KMS-11 (cell line): ENCODE measurements around the gene RXRA.

Experiments used
- H2AFZ ChIP-seq: fragments of 200-600 bp; sonication (generic); 2 replicates; pipeline ENCODE4 v1.6.1; 2016; ENCODE audit warnings: antibody characterized with exemption, mixed run types, low read depth
- H3K27ac ChIP-seq: fragments of 200-600 bp; sonication (generic); 2 replicates; pipeline ENCODE4 v1.6.1; 2016; ENCODE audit warnings: mild to moderate bottlenecking, mixed run types
- H3K27me3 ChIP-seq: fragments of 200-600 bp; sonication (generic); 2 replicates; pipeline ENCODE4 v1.6.1; 2017; ENCODE audit warnings: mild to moderate bottlenecking, low read depth, mixed run types, moderate library complexity; ENCODE audit not compliant: insufficient read depth
- H3K36me3 ChIP-seq: fragments of 200-600 bp; sonication (generic); 2 replicates; pipeline ENCODE4 v1.6.1; 2017; ENCODE audit warnings: mild to moderate bottlenecking, mixed run types; ENCODE audit not compliant: insufficient read depth
- H3K4me1 ChIP-seq: fragments of 200-600 bp; sonication (generic); 2 replicates; pipeline ENCODE4 v1.6.1; 2016; ENCODE audit warnings: mild to moderate bottlenecking, low read depth, mixed run types; ENCODE audit not compliant: poor library complexity, severe bottlenecking
- H3K4me2 ChIP-seq: fragments of 200-600 bp; sonication (generic); 2 replicates; pipeline ENCODE4 v1.7.0; 2016; ENCODE audit warnings: mild to moderate bottlenecking, mixed run types
- H3K4me3 ChIP-seq: fragments of 200-600 bp; sonication (generic); IDR thresholded peaks from 2 replicates; pipeline ENCODE4 v1.6.1; 2017; ENCODE audit warnings: low read depth, low read length, mixed read lengths; ENCODE audit not compliant: insufficient read depth
- H3K79me2 ChIP-seq: fragments of 200-600 bp; sonication (generic); 2 replicates; pipeline ENCODE4 v1.6.1; 2016; ENCODE audit warnings: low read depth, mixed run types; ENCODE audit not compliant: insufficient read depth
- H3K9ac ChIP-seq: fragments of 200-600 bp; sonication (generic); 2 replicates; pipeline ENCODE4 v1.6.1; 2016; ENCODE audit warnings: mild to moderate bottlenecking, mixed run types
- H4K20me1 ChIP-seq: fragments of 200-600 bp; sonication (generic); 2 replicates; pipeline ENCODE4 v1.6.1; 2016; ENCODE audit warnings: mild to moderate bottlenecking, mixed run types; ENCODE audit not compliant: insufficient read depth
- TF ChIP-seq, protein P1 (sequence below): fragments of 200-600 bp; sonication (generic); conservative IDR thresholded peaks from 2 replicates; pipeline ENCODE4 v1.6.1; 2017; ENCODE audit warnings: low read depth, mild to moderate bottlenecking, antibody characterized with exemption, low read length, moderate library complexity, mixed read lengths

RXRA gene

GRCh38 chr9:134285215-134285845, 40.9 kb upstream of the RXRA start:
- Histone ChIP-seq H3K4me3 (no peak overlapping the region), H3K9ac (no peak overlapping the region), H3K36me3 (no peaks in the 10 kb centered on the region), H4K20me1 (no peaks in the 10 kb centered on the region), H3K27ac (no peak overlapping the region), H3K27me3 (no peaks in the 10 kb centered on the region), H3K79me2 (no peaks in the 10 kb centered on the region), H3K4me1 (no peaks in the 10 kb centered on the region), H2AFZ (no peak overlapping the region), H3K4me2 (no peak overlapping the region)
- TF ChIP-seq, protein P1, sequence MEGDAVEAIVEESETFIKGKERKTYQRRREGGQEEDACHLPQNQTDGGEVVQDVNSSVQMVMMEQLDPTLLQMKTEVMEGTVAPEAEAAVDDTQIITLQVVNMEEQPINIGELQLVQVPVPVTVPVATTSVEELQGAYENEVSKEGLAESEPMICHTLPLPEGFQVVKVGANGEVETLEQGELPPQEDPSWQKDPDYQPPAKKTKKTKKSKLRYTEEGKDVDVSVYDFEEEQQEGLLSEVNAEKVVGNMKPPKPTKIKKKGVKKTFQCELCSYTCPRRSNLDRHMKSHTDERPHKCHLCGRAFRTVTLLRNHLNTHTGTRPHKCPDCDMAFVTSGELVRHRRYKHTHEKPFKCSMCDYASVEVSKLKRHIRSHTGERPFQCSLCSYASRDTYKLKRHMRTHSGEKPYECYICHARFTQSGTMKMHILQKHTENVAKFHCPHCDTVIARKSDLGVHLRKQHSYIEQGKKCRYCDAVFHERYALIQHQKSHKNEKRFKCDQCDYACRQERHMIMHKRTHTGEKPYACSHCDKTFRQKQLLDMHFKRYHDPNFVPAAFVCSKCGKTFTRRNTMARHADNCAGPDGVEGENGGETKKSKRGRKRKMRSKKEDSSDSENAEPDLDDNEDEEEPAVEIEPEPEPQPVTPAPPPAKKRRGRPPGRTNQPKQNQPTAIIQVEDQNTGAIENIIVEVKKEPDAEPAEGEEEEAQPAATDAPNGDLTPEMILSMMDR: no peak

- Histone ChIP-seq H3K4me2 (no peak overlapping the region), H3K27ac (no peak overlapping the region), H3K4me3 (no peak overlapping the region), H3K27me3 (no peaks in the 10 kb centered on the region), H3K9ac (no peak overlapping the region), H3K79me2 (no peaks in the 10 kb centered on the region), H2AFZ (no peak overlapping the region), H4K20me1 (no peaks in the 10 kb centered on the region), H3K36me3 (no peaks in the 10 kb centered on the region), H3K4me1 (no peaks in the 10 kb centered on the region)
- TF ChIP-seq, protein P1: no peak
These were observed 39.6 kb upstream of the RXRA start for GRCh38 chr9:134286471-134287245.

GRCh38 chr9:134287591-134288491, 38.4 kb upstream of the RXRA start:
- TF ChIP-seq, protein P1: no peak
- Histone ChIP-seq H4K20me1 (no peaks in the 10 kb centered on the region), H3K9ac (no peak overlapping the region), H2AFZ (no peak overlapping the region), H3K79me2 (no peaks in the 10 kb centered on the region), H3K4me2 (no peak overlapping the region), H3K27ac (no peak overlapping the region), H3K36me3 (no peaks in the 10 kb centered on the region), H3K27me3 (no peaks in the 10 kb centered on the region), H3K4me3 (no peak overlapping the region), H3K4me1 (no peaks in the 10 kb centered on the region)

DNA sequence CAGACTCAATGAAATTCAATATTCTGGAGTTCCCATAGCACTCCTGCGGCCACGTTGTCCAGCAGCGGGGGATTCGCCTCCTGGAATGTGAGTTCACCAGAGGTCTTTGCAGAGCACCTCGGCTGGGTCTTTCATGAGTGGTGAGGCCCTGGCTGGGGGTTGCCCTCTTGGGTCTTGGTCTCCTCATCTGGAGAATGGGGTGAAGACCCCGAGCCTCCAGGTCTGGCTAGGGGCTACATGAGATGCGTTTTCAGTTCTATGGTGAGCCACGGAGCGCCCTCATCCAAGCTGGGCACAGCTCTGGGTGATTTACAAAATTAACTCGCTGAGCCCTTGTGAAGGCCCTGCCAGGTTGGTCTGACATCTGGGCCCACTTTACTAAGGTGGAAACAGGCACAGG, 37.5 kb upstream of the RXRA start:
- Histone ChIP-seq H4K20me1 (no peaks in the 10 kb centered on the region), H3K27ac (no peak overlapping the region), H3K4me3 (no peak overlapping the region), H3K27me3 (no peaks in the 10 kb centered on the region), H3K4me2 (no peak overlapping the region), H3K4me1 (no peaks in the 10 kb centered on the region), H3K36me3 (no peaks in the 10 kb centered on the region), H3K79me2 (no peaks in the 10 kb centered on the region), H3K9ac (no peak overlapping the region), H2AFZ (no peak overlapping the region)
- TF ChIP-seq, protein P1: no peak
